ENCODE results near the gene LRP3. TPM values are rescaled to one million over a fixed set of nuclear protein-coding genes. Genes with fewer than 3 reads are reported as not detected.
A peak's percentile ranks its signal among the peaks of the same experiment; 100 is the strongest.

Gene LRP3
- total RNA-seq, 1 donor from 2014 or later, result 28.8 TPM

DNA sequence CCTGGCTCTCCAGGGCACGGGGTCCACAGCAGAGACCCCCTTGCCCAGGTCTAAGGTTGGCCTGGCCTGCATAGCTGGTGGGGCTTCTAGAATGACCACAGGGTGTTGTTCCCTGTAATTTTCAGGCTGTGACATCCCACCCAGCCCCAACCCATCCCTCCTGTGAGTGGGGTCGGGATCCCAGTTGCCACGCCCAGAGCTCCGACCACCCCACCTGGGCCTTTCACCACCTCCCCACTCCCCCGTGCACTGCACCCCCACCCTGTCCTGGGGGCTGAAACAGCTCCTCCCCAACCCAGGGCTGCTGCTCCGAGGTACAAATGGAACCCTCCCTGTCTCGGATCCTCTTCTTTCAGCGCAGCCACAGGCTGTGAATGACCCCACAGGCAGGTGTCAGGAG lies 40.0 kb downstream of the LRP3 start:
- Histone ChIP-seq H3K9me3 (no peaks in the 10 kb centered on the region), H3K27ac (no peak overlapping the region), H3K27me3 (no peaks in the 10 kb centered on the region), H3K4me3 (no peak overlapping the region), H3K36me3 (no peaks in the 10 kb centered on the region), H3K4me1 (no peaks in the 10 kb centered on the region)
- DNase-seq (ENCODE audit: low spot score in 2 of 2), result no peak
- intact Hi-C loops (cut with DNase I), result no loop called here
- TF ChIP-seq, protein P1, sequence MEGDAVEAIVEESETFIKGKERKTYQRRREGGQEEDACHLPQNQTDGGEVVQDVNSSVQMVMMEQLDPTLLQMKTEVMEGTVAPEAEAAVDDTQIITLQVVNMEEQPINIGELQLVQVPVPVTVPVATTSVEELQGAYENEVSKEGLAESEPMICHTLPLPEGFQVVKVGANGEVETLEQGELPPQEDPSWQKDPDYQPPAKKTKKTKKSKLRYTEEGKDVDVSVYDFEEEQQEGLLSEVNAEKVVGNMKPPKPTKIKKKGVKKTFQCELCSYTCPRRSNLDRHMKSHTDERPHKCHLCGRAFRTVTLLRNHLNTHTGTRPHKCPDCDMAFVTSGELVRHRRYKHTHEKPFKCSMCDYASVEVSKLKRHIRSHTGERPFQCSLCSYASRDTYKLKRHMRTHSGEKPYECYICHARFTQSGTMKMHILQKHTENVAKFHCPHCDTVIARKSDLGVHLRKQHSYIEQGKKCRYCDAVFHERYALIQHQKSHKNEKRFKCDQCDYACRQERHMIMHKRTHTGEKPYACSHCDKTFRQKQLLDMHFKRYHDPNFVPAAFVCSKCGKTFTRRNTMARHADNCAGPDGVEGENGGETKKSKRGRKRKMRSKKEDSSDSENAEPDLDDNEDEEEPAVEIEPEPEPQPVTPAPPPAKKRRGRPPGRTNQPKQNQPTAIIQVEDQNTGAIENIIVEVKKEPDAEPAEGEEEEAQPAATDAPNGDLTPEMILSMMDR (IDR thresholded peaks at IDR 0.05), result no peak

DNA sequence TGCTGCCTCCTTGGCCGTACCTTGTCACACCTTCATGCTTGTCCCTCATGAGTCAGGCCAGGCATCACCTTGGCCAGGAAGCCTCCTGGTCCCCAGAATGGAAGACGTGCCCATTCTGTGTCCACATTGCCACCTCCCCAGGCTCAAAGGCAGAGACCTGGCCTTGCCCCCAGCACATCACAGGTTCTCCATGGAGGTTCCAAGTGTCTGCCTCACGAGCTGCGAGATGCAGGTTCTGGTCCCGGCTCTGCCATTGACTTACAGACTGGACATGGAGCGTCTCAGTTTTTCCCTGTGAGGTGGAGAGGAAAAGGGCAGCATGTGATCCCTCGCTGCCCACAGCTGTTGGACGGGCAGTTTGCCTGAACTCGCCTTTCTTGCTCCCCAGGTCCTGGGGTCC lies 40.6 kb downstream of the LRP3 start:
- DNase-seq (ENCODE audit: low spot score in 2 of 2), result no peak

DNA sequence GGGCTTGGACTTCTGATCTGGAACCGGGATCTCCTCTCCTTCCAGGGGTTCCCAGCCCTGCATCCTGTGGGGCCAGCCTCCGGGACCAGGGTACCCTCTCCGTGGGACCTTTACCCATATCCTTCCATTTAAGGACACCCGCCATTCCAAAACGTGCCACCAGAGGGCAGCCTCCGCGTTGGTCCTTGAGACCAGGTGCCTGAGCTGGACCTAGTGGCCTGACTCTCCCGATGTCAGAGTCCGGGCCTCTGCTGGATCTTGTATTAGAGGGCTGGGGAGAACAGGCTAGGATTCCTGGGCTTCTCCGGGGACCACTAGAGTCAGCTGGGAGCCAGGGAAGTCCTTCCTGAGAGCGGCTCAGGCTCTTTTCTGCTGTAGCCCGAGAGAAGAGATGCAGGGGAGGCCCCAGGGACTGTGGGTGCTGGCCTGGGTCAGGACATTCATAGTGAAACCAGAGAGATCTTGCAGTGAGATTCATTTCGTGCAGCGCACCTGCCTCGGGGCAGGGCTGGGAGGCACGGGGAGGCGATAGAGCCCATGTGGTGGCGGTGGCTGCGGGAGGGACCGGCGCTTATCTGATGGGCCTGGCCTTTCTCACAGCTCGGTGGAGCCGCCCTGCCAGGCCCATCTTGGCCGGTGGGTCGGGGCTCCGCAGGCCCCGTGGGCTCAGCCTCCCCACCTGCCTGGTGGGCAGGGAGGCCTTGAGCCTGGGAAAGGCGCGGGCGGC lies 41.3 kb downstream of the LRP3 start:
- TF ChIP-seq, protein P1 (IDR thresholded peaks at IDR 0.05), result peak; percentile 69 to 91 (median 79)
- Histone ChIP-seq H3K9me3 (no peaks in the 10 kb centered on the region), H3K27ac (no peak overlapping the region), H3K27me3 (no peaks in the 10 kb centered on the region), H3K4me1 (no peaks in the 10 kb centered on the region), H3K36me3 (no peaks in the 10 kb centered on the region), H3K4me3 (no peak overlapping the region)
- intact Hi-C loops (cut with DNase I), result loop anchor here (1.0 kb wide), 1 partner anchor 172 kb away; no protein-coding TSS in a partner anchor
- peak in 1 of 2 donors; percentile 89 for DNase-seq (ENCODE audit: low spot score in 2 of 2)

More for the DNA sequence above, 40.6 kb downstream of the LRP3 start:
- H3K27me3 ChIP-seq, result no peaks in the 10 kb centered on the region
- H3K4me1 ChIP-seq, result no peaks in the 10 kb centered on the region
- intact Hi-C loops (cut with DNase I), result loop anchor here (1.0 kb wide), 1 partner anchor 173 kb away; no protein-coding TSS in a partner anchor
- H3K4me3 ChIP-seq, result no peak overlapping the region
- no peak overlapping the region for H3K27ac ChIP-seq
- H3K9me3 ChIP-seq, result no peaks in the 10 kb centered on the region
- no peaks in the 10 kb centered on the region for H3K36me3 ChIP-seq
- TF ChIP-seq, protein P1 (IDR thresholded peaks at IDR 0.05), result no peak

DNA sequence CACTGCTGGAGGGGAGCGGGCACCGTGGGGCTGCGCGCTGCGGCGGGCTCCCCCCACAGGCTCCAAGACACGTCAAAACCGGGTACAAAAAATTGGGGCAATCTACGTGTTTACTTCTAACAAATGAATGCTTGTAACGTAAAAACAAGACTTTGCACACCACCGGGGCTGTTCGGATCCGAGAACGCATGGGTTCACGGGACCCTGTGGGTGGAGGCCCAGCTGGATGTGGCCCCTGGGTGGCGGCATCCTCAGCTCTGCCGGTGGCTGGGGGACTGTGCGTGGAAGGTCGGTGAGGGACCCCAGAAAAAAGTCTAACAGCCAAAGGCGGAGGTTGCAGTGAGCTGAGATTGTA lies 41.8 kb downstream of the LRP3 start:
- H3K27ac ChIP-seq, result no peak overlapping the region
- TF ChIP-seq, protein P1 (IDR thresholded peaks at IDR 0.05), result no peak
- H3K9me3 ChIP-seq, result no peaks in the 10 kb centered on the region
- H3K27me3 ChIP-seq, result no peaks in the 10 kb centered on the region
- no peak overlapping the region for H3K4me3 ChIP-seq
- DNase-seq (ENCODE audit: low spot score in 2 of 2), result no peak
- H3K36me3 ChIP-seq, result no peaks in the 10 kb centered on the region
- intact Hi-C loops (cut with DNase I), result loop anchor here (1.0 kb wide), 1 partner anchor 171 kb away; no protein-coding TSS in a partner anchor
- H3K4me1 ChIP-seq, result no peaks in the 10 kb centered on the region

DNA sequence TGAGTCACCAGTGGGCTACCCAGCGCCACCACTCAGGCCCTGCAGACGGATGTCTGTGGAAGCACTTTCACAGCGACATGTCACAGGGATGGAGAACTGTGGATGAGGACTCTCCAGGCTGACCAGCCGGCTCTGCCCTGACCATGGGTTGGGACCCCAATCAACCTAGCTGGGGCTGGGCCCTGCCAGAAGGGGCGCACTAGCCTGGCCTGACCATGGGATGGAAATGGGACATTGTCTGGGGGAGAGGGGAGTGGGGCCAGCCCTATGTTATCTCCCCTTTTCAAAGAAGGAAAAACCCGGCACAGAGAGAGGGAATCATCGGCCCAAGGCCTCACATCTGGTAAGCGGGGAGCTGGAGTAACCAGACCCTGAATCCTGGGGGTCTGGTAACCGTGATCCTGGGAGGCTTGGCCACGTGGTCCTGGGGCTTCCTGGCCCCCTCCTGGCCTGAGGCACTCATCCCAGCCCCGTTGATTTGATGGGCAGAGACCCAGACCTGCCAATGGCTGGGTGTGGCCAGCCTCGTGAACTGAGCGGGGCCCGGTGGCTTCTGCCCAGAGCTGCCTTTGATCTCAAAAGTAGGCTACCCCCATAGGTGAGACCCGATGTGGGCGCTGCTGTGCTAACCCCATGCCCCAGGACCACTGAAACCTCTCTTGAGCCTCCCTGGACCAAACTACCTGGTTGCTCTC lies 42.7 kb downstream of the LRP3 start:
- no peaks in the 10 kb centered on the region for H3K27me3 ChIP-seq
- H3K4me1 ChIP-seq, result no peaks in the 10 kb centered on the region
- H3K9me3 ChIP-seq, result no peaks in the 10 kb centered on the region
- no peaks in the 10 kb centered on the region for H3K36me3 ChIP-seq
- TF ChIP-seq, protein P1 (IDR thresholded peaks at IDR 0.05), result no peak
- no peak overlapping the region for H3K4me3 ChIP-seq
- H3K27ac ChIP-seq, result no peak overlapping the region
- intact Hi-C loops (cut with DNase I), result no loop called here
- DNase-seq (ENCODE audit: low spot score in 2 of 2), result no peak
